Testis (tissue), 3 donors: ENCODE results near the gene PDGFB. TPM values are rescaled to one million over a fixed set of nuclear protein-coding genes. Genes with fewer than 3 reads are reported as not detected.
A peak's percentile ranks its signal among the peaks of the same experiment; 100 is the strongest.

Experiments used
- DNase-seq: peaks from one replicate; pipeline ENCODE4 v3.0.0-alpha.2; 2019
- H3K27ac ChIP-seq, 2 donors: fragments of 200-600 bp; sonication (generic); one replicate each; pipeline ENCODE4 v1.5.1; 2019
- H3K27me3 ChIP-seq: fragments of 200-600 bp; sonication (generic); one replicate; pipeline ENCODE4 v1.5.1; 2019
- H3K36me3 ChIP-seq: fragments of 200-600 bp; sonication (generic); one replicate; pipeline ENCODE4 v1.5.1; 2017; ENCODE audit warnings: low read depth; ENCODE audit errors: missing control alignments
- H3K4me1 ChIP-seq: fragments of 200-600 bp; sonication (generic); one replicate; pipeline ENCODE4 v1.5.1; 2019
- H3K4me3 ChIP-seq, 2 donors: fragments of 200-600 bp; sonication (generic); one replicate each; pipeline ENCODE4 v1.5.1; 2017 to 2019
- H3K9me3 ChIP-seq: fragments of 200-600 bp; sonication (generic); one replicate; pipeline ENCODE4 v1.5.1; 2017
- POLR2A ChIP-seq: fragments of 450-650 bp; IDR thresholded peaks from one replicate; pipeline ENCODE4 v1.6.1; 2017; ENCODE audit warnings: antibody characterized with exemption, mild to moderate bottlenecking, moderate library complexity
- WGBS, 2 donors: methylation state at CpG; one replicate each; pipeline ENCODE4 v1.1.5; 2018; 5-methylcytosine and 5-hydroxymethylcytosine counted together
- intact Hi-C: fragments of 100-400 bp; cut with DNase I; formaldehyde crosslinking; loops from one replicate; pipeline ENCODE4 v1.15.1; 2023; ENCODE audit warnings: low total_unique reads
- polyA plus RNA-seq: library from polyadenylated mRNA; stranded (reverse); fragments of 350-450 nt; fragmentation: Illumina TruSeq; extraction: RNeasy Lipid Tissue Mini Kit (QIAGEN cat#74804); gene quantifications from one replicate; pipeline ENCODE4 v1.2.3, GENCODE V29; 2014; ENCODE audit warnings: low read depth, low replicate concordance; ENCODE audit not compliant: insufficient read depth
- total RNA-seq, 2 donors: library from RNA; depleted of rRNA; stranded (reverse); fragments of >200 nt; gene quantifications; one replicate each; pipeline ENCODE4 v1.2.3, GENCODE V29; 2016
- TF ChIP-seq, protein P1 (sequence below), 3 experiments: fragments of 450-650 bp in 2 of 3; fragments of 200-600 bp in 1 of 3; sonication (generic) in 1 of 3; IDR thresholded peaks; one replicate each; pipeline ENCODE4 v1.5.1; 2016 to 2019; ENCODE audit warnings: antibody characterized with exemption in 3 of 3, mild to moderate bottlenecking in 2 of 3, moderate library complexity in 1 of 3

Gene PDGFB
- total and polyA plus RNA-seq, 3 donors from 2014 or later, result 7.7 to 13.3 (median 9.8) TPM

DNA sequence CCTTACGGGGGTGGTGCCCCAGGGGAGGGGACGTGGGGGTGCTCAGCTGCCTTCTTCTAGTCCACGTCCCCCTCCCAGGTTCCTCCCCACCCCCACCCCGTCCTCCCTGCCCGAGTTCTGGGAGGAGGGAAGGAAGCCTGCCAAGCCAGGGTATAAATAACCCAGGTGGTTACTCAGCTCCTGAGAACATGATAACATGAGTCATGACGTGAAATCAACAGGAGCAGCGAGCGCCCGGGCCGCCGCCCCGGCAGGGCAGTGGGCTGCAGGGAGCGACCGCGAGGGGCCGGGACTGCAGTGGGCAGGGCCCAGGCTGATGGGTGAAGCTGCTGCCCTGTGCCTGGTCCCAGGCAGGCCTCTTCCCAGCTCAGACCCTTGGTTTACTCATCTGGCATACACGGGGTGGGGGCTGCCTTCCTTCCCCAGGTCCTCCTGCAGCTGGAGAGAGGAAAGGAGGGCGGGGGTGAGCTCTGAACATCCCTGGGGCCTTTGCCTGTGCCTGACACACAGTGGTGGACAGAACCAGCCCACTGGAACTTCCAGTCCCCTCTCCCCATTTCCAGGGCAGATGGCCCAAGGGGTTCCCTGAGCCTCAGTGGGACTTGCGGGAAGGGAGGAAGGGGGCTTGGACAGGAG lies 8.8 kb upstream of the PDGFB start:
- intact Hi-C loops, result no loop called here
- DNase-seq, result peak; percentile 44
- Histone ChIP-seq H3K9me3 (no peaks in the 10 kb centered on the region), H3K4me1 (peaks cover 14% of the 10 kb centered on the region), H3K36me3 (no peaks in the 10 kb centered on the region), H3K27ac (peak overlapping the region in 1 of 2 donors; percentile 15), H3K27me3 (no peaks in the 10 kb centered on the region), H3K4me3 (no peak overlapping the region)
- WGBS, 2 donors, result 46 to 47% methylated on average over 13 to 19 of the region's 19 CpGs
- TF ChIP-seq, protein P1, sequence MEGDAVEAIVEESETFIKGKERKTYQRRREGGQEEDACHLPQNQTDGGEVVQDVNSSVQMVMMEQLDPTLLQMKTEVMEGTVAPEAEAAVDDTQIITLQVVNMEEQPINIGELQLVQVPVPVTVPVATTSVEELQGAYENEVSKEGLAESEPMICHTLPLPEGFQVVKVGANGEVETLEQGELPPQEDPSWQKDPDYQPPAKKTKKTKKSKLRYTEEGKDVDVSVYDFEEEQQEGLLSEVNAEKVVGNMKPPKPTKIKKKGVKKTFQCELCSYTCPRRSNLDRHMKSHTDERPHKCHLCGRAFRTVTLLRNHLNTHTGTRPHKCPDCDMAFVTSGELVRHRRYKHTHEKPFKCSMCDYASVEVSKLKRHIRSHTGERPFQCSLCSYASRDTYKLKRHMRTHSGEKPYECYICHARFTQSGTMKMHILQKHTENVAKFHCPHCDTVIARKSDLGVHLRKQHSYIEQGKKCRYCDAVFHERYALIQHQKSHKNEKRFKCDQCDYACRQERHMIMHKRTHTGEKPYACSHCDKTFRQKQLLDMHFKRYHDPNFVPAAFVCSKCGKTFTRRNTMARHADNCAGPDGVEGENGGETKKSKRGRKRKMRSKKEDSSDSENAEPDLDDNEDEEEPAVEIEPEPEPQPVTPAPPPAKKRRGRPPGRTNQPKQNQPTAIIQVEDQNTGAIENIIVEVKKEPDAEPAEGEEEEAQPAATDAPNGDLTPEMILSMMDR (IDR thresholded peaks at IDR 0.05), result no peak
- TF ChIP-seq POLR2A, result no peak

DNA sequence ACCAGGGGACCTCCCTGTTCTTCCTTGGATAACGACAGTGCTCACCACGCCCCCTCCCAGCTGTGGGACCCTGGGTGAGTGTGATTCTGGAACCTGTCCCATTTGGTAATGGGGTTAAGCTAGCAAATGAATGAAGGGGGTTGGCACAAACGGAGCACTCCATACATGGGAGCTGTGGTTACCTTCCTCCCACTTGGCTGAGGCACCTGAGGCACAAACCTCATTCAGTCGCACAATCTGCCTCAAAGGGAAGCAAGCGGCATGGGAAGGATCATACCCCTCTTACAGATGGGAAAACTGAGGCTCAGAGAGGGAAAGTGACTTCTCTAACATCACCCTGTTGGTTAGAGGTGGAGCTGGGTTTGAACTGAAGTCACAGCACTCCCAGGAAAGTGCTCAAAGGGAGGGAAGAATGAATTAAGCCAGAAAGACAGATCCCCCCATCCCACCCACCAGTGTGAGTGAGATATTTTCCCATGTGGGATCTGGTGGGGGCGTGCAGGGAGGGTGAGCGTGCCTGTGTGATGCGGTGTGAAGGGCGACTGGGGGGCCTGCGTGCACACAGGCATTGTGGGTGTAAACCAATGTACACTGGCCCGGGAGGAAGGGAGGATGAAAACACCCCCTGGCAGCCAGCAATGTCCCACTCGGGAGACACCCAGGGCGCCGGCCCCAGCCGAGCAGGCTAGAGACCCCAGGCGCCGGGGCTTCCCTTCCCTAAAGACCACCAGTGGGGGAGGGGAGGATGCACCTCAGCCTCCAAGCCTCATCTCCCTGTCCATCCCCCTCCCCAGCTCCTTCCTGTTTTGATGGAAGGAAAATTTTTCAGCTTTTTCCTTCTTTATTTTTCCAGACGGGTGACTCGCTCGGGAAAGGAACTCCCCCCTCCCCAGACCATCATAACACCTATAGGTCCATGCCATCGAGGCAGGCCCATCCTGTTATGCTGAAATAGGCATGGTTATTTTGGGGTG lies 8.0 kb upstream of the PDGFB start:
- TF ChIP-seq, protein P1 (IDR thresholded peaks at IDR 0.05), result no peak
- no peak for TF ChIP-seq POLR2A
- Histone ChIP-seq H3K9me3 (no peaks in the 10 kb centered on the region), H3K36me3 (no peaks in the 10 kb centered on the region), H3K4me1 (peaks cover 14% of the 10 kb centered on the region), H3K27ac (no peak overlapping the region), H3K4me3 (no peak overlapping the region), H3K27me3 (no peaks in the 10 kb centered on the region)
- intact Hi-C loops, result no loop called here
- DNase-seq, result no peak
- WGBS, 2 donors, result 40 to 50% methylated on average over 18 to 21 of the region's 21 CpGs

DNA sequence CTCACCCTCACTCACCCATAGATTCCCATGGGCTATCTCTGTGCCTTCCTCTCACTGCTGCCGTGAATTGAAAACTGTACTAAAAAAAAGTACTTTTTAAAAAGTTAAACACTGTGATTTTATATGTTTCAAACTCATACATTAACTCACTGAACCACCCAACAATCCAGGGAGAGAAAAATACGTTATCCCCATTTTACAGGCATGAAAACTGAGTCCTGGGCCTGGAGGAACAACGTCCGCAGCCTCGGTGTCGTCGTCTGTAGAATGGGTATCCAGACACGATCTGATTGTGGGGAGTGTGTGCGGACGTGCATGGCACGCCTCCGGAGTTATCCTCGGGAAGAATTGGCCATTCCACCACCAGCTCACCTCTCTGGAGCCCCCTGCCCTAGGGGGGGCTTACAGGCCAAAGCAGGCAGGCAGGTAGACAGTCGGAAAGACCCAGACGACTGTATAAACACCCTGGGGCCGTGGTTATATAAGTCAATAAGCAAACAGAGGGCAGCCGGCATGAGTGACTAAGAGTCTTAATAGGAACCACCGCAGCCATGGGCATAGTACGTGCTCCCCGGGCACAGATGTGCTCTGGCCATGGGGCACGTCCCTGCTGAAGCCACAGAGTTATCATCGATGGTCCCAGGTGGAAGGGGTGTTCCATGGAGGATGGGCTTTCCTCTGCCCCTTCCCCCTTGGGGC lies 7.1 kb upstream of the PDGFB start:
- 79 to 88% methylated on average over 22 of the region's 22 CpGs for WGBS, 2 donors
- intact Hi-C loops, result no loop called here
- no peak overlapping the region for H3K4me3 ChIP-seq
- H3K36me3 ChIP-seq, result no peaks in the 10 kb centered on the region
- H3K27me3 ChIP-seq, result no peaks in the 10 kb centered on the region
- DNase-seq, result no peak
- no peak overlapping the region for H3K27ac ChIP-seq
- no peaks in the 10 kb centered on the region for H3K9me3 ChIP-seq
- TF ChIP-seq, protein P1 (IDR thresholded peaks at IDR 0.05), result no peak
- no peak for TF ChIP-seq POLR2A
- H3K4me1 ChIP-seq, result peaks cover 14% of the 10 kb centered on the region

DNA sequence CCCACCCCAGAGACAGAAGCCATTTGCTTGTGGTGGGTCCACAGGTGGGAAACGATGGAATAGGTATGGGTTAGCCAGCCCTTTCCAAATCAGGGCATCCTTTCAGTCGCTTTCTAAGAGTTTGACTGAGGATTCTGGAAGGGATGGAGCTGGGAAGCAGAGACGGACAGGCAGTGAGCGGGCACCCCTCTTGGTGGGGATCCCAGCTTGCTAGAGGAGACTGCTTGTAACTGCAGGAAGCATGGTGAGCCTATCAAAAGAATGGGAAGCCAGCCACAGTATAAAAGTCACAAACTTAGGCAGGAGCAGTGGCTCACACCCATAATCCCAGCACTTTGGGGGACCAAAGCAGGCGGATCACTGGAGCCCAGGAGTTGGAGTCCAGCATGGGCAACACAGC lies 6.1 kb upstream of the PDGFB start:
- TF ChIP-seq, protein P1 (IDR thresholded peaks at IDR 0.05), result no peak
- no peak for TF ChIP-seq POLR2A
- H3K9me3 ChIP-seq, result no peaks in the 10 kb centered on the region
- DNase-seq, result no peak
- no peaks in the 10 kb centered on the region for H3K27me3 ChIP-seq
- no peaks in the 10 kb centered on the region for H3K36me3 ChIP-seq
- peaks cover 14% of the 10 kb centered on the region for H3K4me1 ChIP-seq
- no peak overlapping the region for H3K27ac ChIP-seq
- WGBS, 2 donors, result 94 to 98% methylated on average over 5 of the region's 5 CpGs
- intact Hi-C loops, result no loop called here
- no peak overlapping the region for H3K4me3 ChIP-seq
